Activated T-cell treated with anti-CD3 and anti-CD28 coated beads, Interleukin-2, amount 50 U/mL, for 4 hours (primary cell): ENCODE results near the gene OR52E8. TPM values are rescaled to one million over a fixed set of nuclear protein-coding genes. Genes with fewer than 3 reads are reported as not detected.

ENCODE experiments used
- ATAC-seq, 2 donors: fragments of 200-7000 bp; cut with Tn5 transposase; one replicate each; pipeline ENCODE4 v1.10.0; 2021
- DNase-seq: peaks from one replicate; pipeline ENCODE4 v3.0.0-alpha.2; 2020
- H3K27me3 Mint-ChIP-seq: one replicate; pipeline ENCODE4 v1.8.0; 2021; ENCODE audit warnings: low read depth, mixed read lengths
- H3K36me3 Mint-ChIP-seq: one replicate; pipeline ENCODE4 v1.8.0; 2022; ENCODE audit warnings: mixed read lengths; ENCODE audit not compliant: insufficient read depth
- H3K4me1 Mint-ChIP-seq: one replicate; pipeline ENCODE4 v1.8.0; 2021; ENCODE audit warnings: low read depth, mixed read lengths
- H3K4me3 Mint-ChIP-seq: one replicate; pipeline ENCODE4 v1.8.0; 2021; ENCODE audit warnings: mild to moderate bottlenecking, moderate library complexity, mixed read lengths
- H3K9me3 Mint-ChIP-seq: one replicate; pipeline ENCODE4 v1.8.0; 2021; ENCODE audit warnings: mixed read lengths
- total RNA-seq, 3 donors: library from RNA; stranded (reverse); gene quantifications; one replicate each; pipeline ENCODE4 v1.2.1, GENCODE V29; 2021

Gene OR52E8
- total RNA-seq, result not detected

DNA sequence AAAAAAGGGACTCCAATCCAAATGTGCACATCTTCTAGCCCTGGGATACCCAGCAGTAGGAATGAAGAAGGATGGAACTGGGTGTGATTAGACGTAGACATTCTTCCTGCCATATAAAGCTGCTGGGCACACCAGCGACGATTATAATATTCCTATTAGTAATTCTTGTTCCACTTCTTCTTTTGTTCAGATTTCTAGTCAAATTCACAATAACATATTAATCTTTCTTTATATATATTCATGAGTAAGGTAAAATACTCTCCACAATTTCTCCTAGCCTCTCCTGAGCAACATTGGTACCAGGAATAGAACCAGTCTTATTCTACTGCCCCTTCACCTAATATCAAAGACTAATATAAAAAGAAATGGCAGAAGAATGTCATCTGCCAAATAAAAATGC is at the start of gene OR52E8:
OR52E8 (minus strand) TSS at position 101 of the 400 bp plus-strand sequence; CDS start at position 101, 0 bp downstream.
- H3K36me3 Mint-ChIP-seq, result no peaks in the 10 kb centered on the region
- DNase-seq, result no peak
- H3K27me3 Mint-ChIP-seq, result peaks cover 14% of the 10 kb centered on the region
- no peaks in the 10 kb centered on the region for H3K9me3 Mint-ChIP-seq
- no peaks in the 10 kb centered on the region for H3K4me1 Mint-ChIP-seq
- no peak for ATAC-seq
- no peak within 1 kb of the TSS for H3K4me3 Mint-ChIP-seq

DNA sequence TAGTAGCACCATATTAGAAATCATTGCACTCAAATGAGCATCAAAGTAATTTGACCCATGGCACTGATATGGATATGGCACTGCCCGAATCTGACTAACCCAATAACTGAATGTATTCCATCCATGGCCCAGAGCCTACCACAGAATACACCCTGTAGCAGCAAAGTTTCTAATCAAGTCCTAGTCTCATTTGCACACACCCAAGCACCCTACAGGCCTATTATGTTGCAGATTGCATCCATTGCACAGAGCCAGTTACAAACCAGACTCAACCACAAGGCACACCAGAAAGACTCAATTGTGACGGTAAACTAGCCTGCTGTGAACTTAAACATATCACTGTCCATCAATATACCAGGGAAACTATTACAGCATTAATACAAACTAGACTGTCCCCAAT is 42.0 kb upstream of the OR52E8 start:
- DNase-seq (no peak), ATAC-seq (no peak)
- Mint-ChIP-seq H3K4me3 (no peak overlapping the region), H3K4me1 (no peaks in the 10 kb centered on the region), H3K36me3 (no peaks in the 10 kb centered on the region), H3K9me3 (no peaks in the 10 kb centered on the region), H3K27me3 (peaks cover 6% of the 10 kb centered on the region)

DNA sequence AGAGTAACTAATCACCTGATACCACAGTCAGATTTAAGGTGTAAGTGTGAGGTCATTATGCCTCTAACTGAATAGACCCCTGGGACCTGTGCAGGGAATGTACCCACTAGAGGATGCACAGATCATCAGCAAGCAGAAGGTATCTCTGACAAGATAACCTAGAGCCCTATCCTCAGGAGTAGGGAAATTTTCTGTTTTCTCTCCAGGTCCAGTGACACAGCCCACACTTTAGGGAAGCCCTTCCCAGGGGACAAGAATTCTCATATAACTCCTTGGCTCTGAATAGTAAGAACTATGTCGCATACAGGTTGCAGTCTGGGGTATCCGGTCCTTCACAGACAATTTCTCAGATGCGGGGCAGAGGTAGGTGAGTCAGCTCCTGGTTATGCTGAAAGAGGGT is 35.4 kb upstream of the OR52E8 start, which contains the start of gene OR52E5:
OR52E5 (plus strand) TSS at position 301 of the 400 bp plus-strand sequence. CDS start 7,569 bp downstream, outside the sequence.
- H3K9me3 Mint-ChIP-seq, result no peaks in the 10 kb centered on the region
- H3K4me1 Mint-ChIP-seq, result no peaks in the 10 kb centered on the region
- H3K4me3 Mint-ChIP-seq, result no peak within 1 kb of the TSS
- H3K36me3 Mint-ChIP-seq, result no peaks in the 10 kb centered on the region
- peaks cover 8% of the 10 kb centered on the region for H3K27me3 Mint-ChIP-seq
- ATAC-seq (no peak), DNase-seq (no peak)

DNA sequence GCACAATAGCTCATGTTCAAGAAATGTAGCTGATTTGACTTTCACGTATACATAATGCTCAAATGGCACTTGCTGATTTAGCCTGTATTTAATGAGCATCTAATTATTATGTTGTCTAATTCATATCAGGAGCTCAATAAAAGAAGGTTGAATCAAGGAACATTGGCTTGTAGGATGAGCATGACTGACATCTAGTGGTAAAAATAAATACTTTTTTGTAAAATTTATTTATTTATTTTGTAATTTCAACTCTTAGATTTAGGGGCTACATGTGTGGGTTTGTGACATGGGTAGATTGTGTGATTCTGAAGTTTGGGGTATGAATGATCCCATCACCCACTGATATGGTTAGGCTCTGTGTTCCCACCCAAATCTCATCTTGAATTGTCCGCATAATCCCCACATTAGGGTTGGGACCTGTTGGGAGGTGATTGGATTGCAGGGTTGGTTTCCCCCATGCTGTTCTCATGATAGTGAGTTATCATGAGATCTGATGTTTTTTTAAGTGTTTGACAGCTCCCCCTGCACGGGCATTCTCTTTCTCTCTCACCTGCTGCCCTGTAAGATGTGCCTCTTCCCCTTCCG is 33.8 kb upstream of the OR52E8 start:
- no peak for DNase-seq
- H3K4me3 Mint-ChIP-seq, result no peak overlapping the region
- no peak for ATAC-seq
- H3K36me3 Mint-ChIP-seq, result no peaks in the 10 kb centered on the region
- no peaks in the 10 kb centered on the region for H3K9me3 Mint-ChIP-seq
- H3K4me1 Mint-ChIP-seq, result no peaks in the 10 kb centered on the region
- peaks cover 9% of the 10 kb centered on the region for H3K27me3 Mint-ChIP-seq

DNA sequence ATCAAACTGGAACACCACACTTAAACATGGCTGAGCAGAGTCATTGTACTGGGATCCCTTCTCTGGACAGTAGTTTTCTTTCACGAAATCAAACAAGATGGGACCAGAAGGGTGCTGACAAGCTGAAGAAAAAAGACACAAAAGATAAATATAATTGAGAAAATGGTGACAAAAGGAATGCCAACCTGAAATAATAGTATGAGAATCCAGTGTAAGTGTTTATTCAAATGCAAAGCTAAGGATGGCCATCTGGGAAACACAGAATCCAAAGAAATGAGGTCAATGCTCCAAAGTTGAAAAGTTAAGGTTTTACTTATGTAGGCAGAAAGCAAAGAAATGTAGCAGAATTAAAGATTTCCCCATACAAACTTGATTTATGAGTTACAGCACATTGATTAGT is 30.2 kb upstream of the OR52E8 start:
- Mint-ChIP-seq H3K36me3 (no peaks in the 10 kb centered on the region), H3K9me3 (no peaks in the 10 kb centered on the region), H3K27me3 (peaks cover 12% of the 10 kb centered on the region), H3K4me3 (no peak overlapping the region), H3K4me1 (no peaks in the 10 kb centered on the region)
- DNase-seq (no peak), ATAC-seq (no peak)

DNA sequence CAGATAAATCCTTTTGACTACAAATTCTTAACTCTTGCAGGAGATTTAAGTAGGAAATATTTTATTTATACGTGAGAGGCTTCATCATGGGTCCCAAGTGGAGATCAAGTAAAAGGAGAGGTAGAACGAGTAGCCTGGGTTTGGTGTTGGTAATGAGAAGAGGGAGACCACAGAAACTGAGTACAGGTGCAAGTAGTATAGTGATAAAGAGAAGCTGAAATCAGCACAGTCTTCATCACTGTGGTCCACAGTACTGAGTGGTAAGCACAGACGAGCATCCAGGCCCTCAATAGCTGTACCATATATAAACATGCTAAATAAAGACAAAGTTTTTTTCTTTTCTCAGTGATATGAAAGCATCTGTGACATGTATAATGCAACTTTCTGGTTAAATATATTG is 29.7 kb upstream of the OR52E8 start:
- ATAC-seq, result no peak
- no peaks in the 10 kb centered on the region for H3K36me3 Mint-ChIP-seq
- H3K4me3 Mint-ChIP-seq, result no peak overlapping the region
- peaks cover 12% of the 10 kb centered on the region for H3K27me3 Mint-ChIP-seq
- no peaks in the 10 kb centered on the region for H3K4me1 Mint-ChIP-seq
- no peak for DNase-seq
- no peaks in the 10 kb centered on the region for H3K9me3 Mint-ChIP-seq

DNA sequence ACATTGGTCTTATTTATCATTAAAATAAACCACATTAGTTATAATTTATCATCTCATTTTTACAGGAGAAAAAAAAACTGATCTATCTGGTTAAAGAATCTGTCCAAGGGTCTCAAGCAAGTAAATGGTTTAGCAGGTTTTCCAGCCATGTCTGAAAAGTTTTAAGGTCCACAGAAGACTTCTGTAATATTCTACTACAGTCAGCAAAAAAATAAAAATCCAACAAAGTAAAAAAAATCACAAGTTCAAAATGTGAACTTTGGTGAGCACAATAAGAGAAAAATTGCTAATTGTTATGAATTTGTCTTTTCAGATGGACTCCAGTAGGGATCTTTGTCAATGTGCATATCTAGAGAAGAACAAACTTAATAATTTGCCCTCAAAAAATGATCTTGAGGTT is 24.3 kb upstream of the OR52E8 start:
- DNase-seq (no peak), ATAC-seq (no peak)
- Mint-ChIP-seq H3K27me3 (peaks cover 3% of the 10 kb centered on the region), H3K36me3 (no peaks in the 10 kb centered on the region), H3K4me3 (no peak overlapping the region), H3K4me1 (no peaks in the 10 kb centered on the region), H3K9me3 (no peaks in the 10 kb centered on the region)

DNA sequence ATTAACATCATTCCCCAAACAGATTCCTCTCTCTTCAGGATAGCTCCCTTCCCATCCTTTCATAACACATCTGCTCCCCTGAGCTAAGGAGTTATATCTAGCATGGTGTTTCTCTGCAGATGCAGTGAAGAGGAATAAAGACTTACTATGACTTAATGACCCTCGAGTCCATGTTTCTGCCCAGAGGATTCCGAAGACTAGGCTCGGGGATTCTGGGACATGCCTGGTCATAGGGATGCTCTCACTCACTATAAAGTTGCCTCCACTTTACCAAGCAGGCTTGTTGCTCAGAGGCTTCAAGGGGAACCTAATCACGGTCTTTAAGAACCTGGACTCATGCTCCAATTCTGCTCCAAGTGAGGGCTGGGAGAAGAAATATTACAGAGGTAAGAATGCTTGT is 22.8 kb upstream of the OR52E8 start, which contains the start of gene OR52E4:
OR52E4 (plus strand) TSS at position 301 of the 400 bp plus-strand sequence. CDS start 3,664 bp downstream, outside the sequence.
- Mint-ChIP-seq H3K27me3 (peaks cover 3% of the 10 kb centered on the region), H3K36me3 (no peaks in the 10 kb centered on the region), H3K9me3 (no peaks in the 10 kb centered on the region), H3K4me3 (no peak within 1 kb of the TSS), H3K4me1 (no peaks in the 10 kb centered on the region)
- DNase-seq (no peak), ATAC-seq (peak in 1 of 2 donors; percentile 28)

DNA sequence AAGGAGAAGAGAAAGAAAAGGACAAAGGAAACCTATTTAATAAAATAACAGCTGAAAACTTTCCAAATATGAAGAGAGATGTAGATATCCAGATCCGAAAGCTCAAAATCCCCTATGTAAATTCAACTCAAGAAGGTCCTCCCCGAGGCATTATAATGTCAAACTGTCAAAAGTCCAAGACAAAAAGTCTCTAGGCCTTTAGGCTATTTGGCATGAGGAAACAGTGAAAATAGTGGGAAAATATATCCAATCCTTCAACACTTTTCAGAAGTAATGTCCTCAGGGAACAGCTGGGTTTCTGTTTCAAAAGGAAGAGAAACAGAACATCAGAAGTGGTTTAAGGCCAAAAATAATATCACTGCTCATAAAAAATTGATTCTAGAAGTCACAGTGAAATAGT is 21.1 kb upstream of the OR52E8 start:
- no peaks in the 10 kb centered on the region for H3K27me3 Mint-ChIP-seq
- no peak for DNase-seq
- H3K9me3 Mint-ChIP-seq, result no peaks in the 10 kb centered on the region
- H3K36me3 Mint-ChIP-seq, result no peaks in the 10 kb centered on the region
- H3K4me1 Mint-ChIP-seq, result no peaks in the 10 kb centered on the region
- no peak for ATAC-seq
- H3K4me3 Mint-ChIP-seq, result no peak overlapping the region

DNA sequence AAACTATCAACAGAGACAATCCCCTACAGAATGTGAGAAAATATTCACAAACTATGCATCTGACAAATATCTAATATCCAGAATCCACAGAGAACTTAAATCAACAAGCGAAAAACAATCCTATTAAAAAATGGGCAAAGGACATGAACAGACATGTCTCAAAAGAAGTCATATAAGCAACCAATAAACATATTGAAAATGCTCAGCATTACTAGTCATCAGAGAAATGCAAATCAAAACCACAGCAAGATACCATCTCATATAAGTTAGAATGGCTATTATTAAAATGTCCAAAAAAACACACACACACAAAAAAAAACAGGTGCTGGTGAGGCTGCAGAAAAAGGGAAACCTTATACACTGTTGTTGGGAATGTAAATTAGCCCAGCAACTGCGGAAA is 8.3 kb upstream of the OR52E8 start:
- Mint-ChIP-seq H3K9me3 (no peaks in the 10 kb centered on the region), H3K4me3 (no peak overlapping the region), H3K4me1 (no peaks in the 10 kb centered on the region), H3K27me3 (peaks cover 6% of the 10 kb centered on the region), H3K36me3 (no peaks in the 10 kb centered on the region)
- ATAC-seq (no peak), DNase-seq (no peak)

DNA sequence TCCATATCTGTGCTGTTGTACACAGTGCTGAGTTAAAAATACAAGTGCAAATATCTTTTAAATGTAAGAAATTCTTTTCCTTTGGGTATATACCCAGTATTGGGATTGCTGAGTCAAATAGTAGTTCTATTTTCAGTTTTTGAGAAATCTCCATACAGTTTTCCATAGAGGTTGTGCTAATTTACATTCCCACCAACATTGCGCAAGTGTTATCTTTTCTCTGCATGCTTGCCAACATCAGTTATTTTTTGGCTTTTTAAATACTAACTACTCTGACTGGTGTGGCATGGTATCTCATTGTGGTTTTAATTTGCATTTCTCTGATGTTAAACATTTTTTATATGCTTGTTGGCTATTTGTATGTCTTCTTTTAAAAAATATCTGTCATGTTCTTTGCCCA is 6.5 kb downstream of the OR52E8 start:
- DNase-seq, result no peak
- Mint-ChIP-seq H3K4me3 (no peak overlapping the region), H3K36me3 (no peaks in the 10 kb centered on the region), H3K27me3 (peaks cover 12% of the 10 kb centered on the region), H3K9me3 (no peaks in the 10 kb centered on the region), H3K4me1 (no peaks in the 10 kb centered on the region)
- no peak for ATAC-seq

DNA sequence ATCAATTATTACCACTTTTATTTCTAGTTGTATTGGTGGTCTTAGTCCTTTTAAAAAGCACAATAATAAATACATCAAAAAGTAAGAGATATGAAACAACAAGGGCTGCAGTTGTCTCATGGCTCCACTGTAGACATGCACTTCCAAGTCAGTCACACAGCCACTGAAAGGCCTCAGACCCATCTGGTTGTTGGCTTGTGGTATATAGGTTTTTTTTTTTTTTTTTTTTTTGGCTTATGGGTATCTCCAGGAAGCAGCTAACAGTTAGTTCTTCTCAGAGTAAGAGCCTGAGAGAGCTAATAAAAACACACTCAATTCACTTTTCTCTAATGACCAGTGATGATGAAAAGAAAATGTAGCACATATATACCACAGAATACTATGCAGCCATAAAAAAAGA is 9.8 kb downstream of the OR52E8 start:
- no peaks in the 10 kb centered on the region for H3K4me1 Mint-ChIP-seq
- no peak for DNase-seq
- H3K36me3 Mint-ChIP-seq, result no peaks in the 10 kb centered on the region
- no peaks in the 10 kb centered on the region for H3K9me3 Mint-ChIP-seq
- ATAC-seq, result no peak
- H3K4me3 Mint-ChIP-seq, result no peak overlapping the region
- peaks cover 5% of the 10 kb centered on the region for H3K27me3 Mint-ChIP-seq

DNA sequence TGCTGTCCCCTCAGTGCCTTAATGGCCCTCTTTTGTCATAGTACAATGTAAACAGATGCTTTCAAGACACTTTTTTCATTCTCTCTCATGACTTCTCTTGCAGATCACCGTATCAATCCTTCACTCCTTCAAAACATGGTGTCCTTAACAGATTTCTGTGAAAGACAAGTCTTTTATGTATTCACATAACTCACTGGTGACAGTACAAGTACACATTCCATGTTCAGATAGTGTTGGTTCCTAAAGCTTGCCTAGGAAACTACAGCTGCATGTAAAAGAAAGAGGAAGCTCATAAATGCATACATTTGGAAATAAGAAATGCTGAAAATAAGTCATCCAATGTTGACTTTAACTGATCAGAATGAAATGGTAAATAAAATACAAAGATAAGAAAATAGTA is 10.8 kb downstream of the OR52E8 start:
- Mint-ChIP-seq H3K27me3 (peaks cover 5% of the 10 kb centered on the region), H3K4me3 (no peak overlapping the region), H3K36me3 (no peaks in the 10 kb centered on the region), H3K4me1 (no peaks in the 10 kb centered on the region), H3K9me3 (no peaks in the 10 kb centered on the region)
- ATAC-seq (no peak), DNase-seq (no peak)

DNA sequence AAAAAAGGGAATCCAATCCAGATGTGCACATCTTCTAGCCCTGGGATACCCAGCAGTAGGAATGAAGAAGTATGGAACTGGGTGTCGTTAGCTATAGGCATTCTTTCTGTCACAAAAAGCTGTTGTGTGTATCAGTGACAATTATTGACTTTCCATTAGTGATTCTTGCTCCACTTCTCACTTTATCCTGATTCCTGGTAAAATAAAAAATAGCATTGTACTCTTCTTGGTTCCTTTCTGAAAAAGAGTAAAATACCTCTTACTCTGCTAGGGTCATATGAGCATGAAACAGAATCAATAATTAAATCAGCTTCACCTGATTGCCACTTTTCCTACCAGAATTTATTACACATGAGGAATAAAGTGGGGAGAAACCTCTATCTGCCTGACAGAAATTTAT is 15.7 kb downstream of the OR52E8 start, which contains the start of gene OR52E6:
OR52E6 (minus strand) TSS at position 101 of the 400 bp plus-strand sequence; CDS start at position 101, 0 bp downstream.
- no peaks in the 10 kb centered on the region for H3K9me3 Mint-ChIP-seq
- no peak for ATAC-seq
- DNase-seq, result no peak
- H3K4me1 Mint-ChIP-seq, result no peaks in the 10 kb centered on the region
- H3K36me3 Mint-ChIP-seq, result no peaks in the 10 kb centered on the region
- peaks cover 29% of the 10 kb centered on the region for H3K27me3 Mint-ChIP-seq
- no peak within 1 kb of the TSS for H3K4me3 Mint-ChIP-seq

DNA sequence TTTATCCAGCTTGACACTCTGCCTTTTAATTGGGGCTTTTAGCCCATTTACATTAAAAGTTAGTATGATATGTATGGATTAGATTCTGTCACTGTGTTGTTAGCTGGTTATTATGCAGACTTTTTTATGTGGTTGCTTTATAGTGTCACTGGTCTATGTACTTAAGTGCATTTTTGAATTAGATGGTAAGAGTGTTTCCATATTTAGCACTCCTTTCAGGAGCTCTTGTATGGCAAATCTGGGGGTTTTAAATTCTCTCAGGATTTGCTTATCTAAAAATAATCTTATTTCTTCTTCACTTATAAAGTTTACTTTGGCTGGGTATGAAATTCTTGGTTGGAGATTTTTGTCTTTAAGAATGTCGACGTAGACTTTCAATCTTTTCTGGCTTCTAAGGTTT is 19.8 kb downstream of the OR52E8 start:
- H3K27me3 Mint-ChIP-seq, result peaks cover 33% of the 10 kb centered on the region
- H3K9me3 Mint-ChIP-seq, result no peaks in the 10 kb centered on the region
- ATAC-seq (no peak), DNase-seq (no peak)
- H3K4me3 Mint-ChIP-seq, result no peak overlapping the region
- H3K4me1 Mint-ChIP-seq, result no peaks in the 10 kb centered on the region
- H3K36me3 Mint-ChIP-seq, result no peaks in the 10 kb centered on the region
